Right lobe of liver (tissue), 6 donors: ENCODE results near the gene RPTOR. TPM values are rescaled to one million over a fixed set of nuclear protein-coding genes. Genes with fewer than 3 reads are reported as not detected.

ENCODE experiments used
- ATAC-seq, 4 donors: fragments of 200-7000 bp; cut with Tn5 transposase; one replicate each; pipeline ENCODE4 v1.9.1; 2020; ENCODE audit warnings: mild to moderate bottlenecking in 4 of 4, moderate library complexity in 4 of 4
- DNase-seq, 3 donors: peaks; one replicate each; pipeline ENCODE4 v3.0.0-alpha.2; 2020
- H3K27ac ChIP-seq, 3 donors: fragments of 200-600 bp; one replicate each; pipeline ENCODE4 v1.8.0; 2022
- H3K27me3 ChIP-seq, 2 donors: fragments of 200-600 bp; one replicate each; pipeline ENCODE4 v1.8.0; 2022
- H3K36me3 ChIP-seq, 4 donors: fragments of 200-600 bp; sonication (generic) in 1 of 4; one replicate each; pipeline versions ENCODE4 v1.5.1 to v1.8.0; 2017 to 2022; ENCODE audit warnings: control low read depth in 1 of 4
- H3K4me1 ChIP-seq, 4 donors: fragments of 200-600 bp; sonication (generic) in 1 of 4; one replicate each; pipeline versions ENCODE4 v1.5.1 to v1.8.0; 2017 to 2022; ENCODE audit warnings: control low read depth in 1 of 4
- H3K4me3 ChIP-seq, 3 donors: fragments of 200-600 bp; one replicate each; pipeline ENCODE4 v1.8.0; 2022
- H3K9me3 ChIP-seq, 4 donors: fragments of 200-600 bp; sonication (generic) in 1 of 4; one replicate each; pipeline versions ENCODE4 v1.5.1 to v1.8.0; 2017 to 2022; ENCODE audit warnings: control low read depth in 1 of 4
- POLR2A ChIP-seq: fragments of 450-650 bp; IDR thresholded peaks from one replicate; pipeline ENCODE4 v1.6.1; 2017; ENCODE audit warnings: antibody characterized with exemption, mild to moderate bottlenecking
- WGBS: methylation state at CpG from one replicate; pipeline ENCODE4 v1.1.6; 2018; ENCODE audit warnings: low coverage, low lambda C conversion rate; ENCODE audit not compliant: insufficient coverage; ENCODE audit errors: missing lambda C conversion rate; 5-methylcytosine and 5-hydroxymethylcytosine counted together
- intact Hi-C, 2 donors: fragments of 100-400 bp; cut with DNase I; formaldehyde crosslinking; loops; one replicate each; pipeline versions ENCODE4 v1.11.2 to v1.14.1; 2022
- total RNA-seq, 6 experiments: library from RNA; depleted of rRNA in 2 of 6; stranded (reverse); fragments of >200 nt in 2 of 6; fragmentation: NEBNext Ultra II Directional in 3 of 6; extraction: Animal tissue kit (Norgen Biotek cat#: 25700) in 3 of 6; gene quantifications; one replicate each; pipeline versions ENCODE4 v1.1.0 to v1.2.4, GENCODE V29; 2016 to 2023
- TF ChIP-seq, protein P1 (sequence below), 4 donors: fragments of 200-600 bp in 3 of 4; fragments of 450-650 bp in 1 of 4; IDR thresholded peaks; one replicate each; pipeline versions ENCODE4 v1.5.1 to v1.8.0; 2016 to 2022; ENCODE audit warnings: antibody characterized with exemption in 4 of 4, mild to moderate bottlenecking in 2 of 4
- donor health status: DM: no; HTN: yes; CAD: no.
- donor health status: DM: no; HTN: no; CAD: no.
- donor health status: DM: no; HTN: no; CAD: no.
- donor health status: DM: no; HTN: yes; CAD: no.
- donor health status: DM: no; HTN: yes; CAD: no.

The RPTOR gene
- total RNA-seq, 6 experiments from 2014 or later, result 13.1 to 24.0 (median 15.5) TPM

DNA sequence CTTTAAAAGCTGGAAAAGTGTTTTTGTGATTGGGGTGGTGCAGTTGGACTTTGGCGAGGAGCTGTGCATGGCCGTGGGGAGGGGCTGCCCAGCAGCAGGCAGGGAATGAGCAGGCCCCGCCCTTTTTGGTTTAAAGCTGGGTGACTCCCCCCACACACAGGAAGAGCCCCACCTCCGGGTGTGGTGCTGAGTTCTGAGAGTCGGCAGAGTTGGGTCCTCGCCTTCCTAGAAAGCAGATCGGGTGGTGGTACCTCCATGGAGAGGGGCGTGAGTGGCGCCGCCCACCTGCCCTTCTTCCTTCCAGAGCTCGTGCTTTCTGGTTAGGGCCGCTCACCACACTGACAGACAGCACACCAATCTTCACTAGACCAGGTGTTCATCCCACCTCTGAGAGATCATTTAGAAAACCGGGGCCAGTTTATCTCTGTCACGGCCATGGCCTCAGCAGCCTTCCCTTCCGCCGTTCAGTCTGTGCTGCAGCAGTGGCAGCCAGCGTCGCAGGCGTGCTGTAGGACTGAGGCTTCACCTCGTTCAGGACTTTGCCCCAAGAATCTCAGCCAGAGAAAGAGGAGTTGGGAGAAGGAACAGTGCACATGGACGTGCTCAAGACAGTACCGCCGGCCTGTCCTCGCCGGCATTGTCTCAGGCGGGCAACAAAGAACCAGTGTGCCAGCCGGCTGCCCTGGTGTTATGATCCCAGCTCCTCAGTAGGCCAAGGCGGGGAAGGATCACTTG, 303.0 kb downstream of the RPTOR start:
- H3K9me3 ChIP-seq, result no peaks in the 10 kb centered on the region
- no peak for ATAC-seq
- H3K27ac ChIP-seq, result no peak overlapping the region

DNA sequence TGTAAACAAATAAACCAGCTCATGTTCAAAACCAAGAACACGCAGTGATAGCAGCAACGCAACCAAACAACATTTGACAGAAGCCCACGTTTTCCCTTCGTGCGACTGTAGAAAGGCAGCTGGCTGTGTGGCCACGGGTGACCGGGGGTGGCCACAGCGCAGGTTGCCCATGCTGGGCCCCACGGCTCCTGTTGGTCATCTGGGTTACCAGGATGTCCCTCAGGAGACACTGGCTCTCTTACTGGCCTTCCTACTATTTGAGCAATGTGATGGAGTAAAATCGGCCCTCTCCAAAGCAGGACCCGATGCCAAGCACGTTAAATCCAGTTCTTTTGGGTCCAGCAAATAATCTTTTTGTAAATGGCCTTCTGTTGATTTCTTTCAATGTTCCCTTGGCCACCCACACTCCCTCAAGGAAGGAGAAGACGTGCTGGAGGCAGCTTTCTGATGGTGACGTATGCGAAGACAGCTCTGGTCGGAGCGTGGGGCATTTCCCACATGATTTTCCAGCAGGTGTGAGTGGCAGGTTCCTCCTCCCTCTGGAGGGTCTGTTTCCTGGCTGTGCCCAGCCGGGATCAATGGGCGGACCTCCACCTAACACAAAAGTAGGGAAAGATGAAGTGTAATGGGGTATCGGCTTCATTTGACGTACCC, 303.9 kb downstream of the RPTOR start:
- no peak overlapping the region for H3K27ac ChIP-seq
- DNase-seq, result peak in 1 of 3 donors; percentile 33
- intact Hi-C loops, result no loop called here
- WGBS, result 96% methylated on average over 15 of the region's 21 CpGs
- TF ChIP-seq, protein P1, sequence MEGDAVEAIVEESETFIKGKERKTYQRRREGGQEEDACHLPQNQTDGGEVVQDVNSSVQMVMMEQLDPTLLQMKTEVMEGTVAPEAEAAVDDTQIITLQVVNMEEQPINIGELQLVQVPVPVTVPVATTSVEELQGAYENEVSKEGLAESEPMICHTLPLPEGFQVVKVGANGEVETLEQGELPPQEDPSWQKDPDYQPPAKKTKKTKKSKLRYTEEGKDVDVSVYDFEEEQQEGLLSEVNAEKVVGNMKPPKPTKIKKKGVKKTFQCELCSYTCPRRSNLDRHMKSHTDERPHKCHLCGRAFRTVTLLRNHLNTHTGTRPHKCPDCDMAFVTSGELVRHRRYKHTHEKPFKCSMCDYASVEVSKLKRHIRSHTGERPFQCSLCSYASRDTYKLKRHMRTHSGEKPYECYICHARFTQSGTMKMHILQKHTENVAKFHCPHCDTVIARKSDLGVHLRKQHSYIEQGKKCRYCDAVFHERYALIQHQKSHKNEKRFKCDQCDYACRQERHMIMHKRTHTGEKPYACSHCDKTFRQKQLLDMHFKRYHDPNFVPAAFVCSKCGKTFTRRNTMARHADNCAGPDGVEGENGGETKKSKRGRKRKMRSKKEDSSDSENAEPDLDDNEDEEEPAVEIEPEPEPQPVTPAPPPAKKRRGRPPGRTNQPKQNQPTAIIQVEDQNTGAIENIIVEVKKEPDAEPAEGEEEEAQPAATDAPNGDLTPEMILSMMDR (IDR thresholded peaks at IDR 0.05), result no peak
- TF ChIP-seq POLR2A, result no peak
- H3K4me1 ChIP-seq, result no peaks in the 10 kb centered on the region
- no peaks in the 10 kb centered on the region for H3K9me3 ChIP-seq
- no peak overlapping the region for H3K4me3 ChIP-seq
- H3K36me3 ChIP-seq, result no peaks in the 10 kb centered on the region
- no peak for ATAC-seq
- no peaks in the 10 kb centered on the region for H3K27me3 ChIP-seq

More for the DNA sequence above, 303.0 kb downstream of the RPTOR start:
- Histone ChIP-seq H3K36me3 (no peaks in the 10 kb centered on the region), H3K4me1 (no peaks in the 10 kb centered on the region), H3K27me3 (no peaks in the 10 kb centered on the region), H3K4me3 (no peak overlapping the region)
- DNase-seq, result peak in 1 of 3 donors; percentile 37
- intact Hi-C loops, result no loop called here
- TF ChIP-seq, protein P1 (IDR thresholded peaks at IDR 0.05), result no peak
- no peak for TF ChIP-seq POLR2A
- 77% methylated on average over 5 of the region's 28 CpGs for WGBS

DNA sequence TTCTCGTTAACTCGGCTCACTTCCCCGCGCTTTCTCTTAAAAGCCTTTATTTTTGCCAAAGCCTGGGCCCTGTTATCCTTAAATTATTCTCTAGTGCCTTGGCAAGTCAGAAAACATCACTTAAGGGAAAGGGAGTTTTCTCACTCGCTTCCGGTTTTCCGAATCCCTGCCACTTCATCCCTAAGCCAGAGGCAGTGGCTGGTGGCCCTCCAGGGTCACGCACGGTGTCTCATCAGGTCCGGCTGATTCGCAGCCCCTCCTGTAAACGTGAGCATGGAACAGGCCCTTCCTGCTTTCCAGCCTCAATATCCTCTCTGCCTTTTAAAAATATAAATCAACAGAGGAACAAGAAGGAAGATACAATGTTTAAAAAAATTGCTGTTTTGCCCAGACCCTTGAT, 304.5 kb downstream of the RPTOR start:
- intact Hi-C loops, result no loop called here
- no peak overlapping the region for H3K27ac ChIP-seq
- H3K9me3 ChIP-seq, result no peaks in the 10 kb centered on the region
- H3K4me1 ChIP-seq, result no peaks in the 10 kb centered on the region
- H3K27me3 ChIP-seq, result no peaks in the 10 kb centered on the region
- ATAC-seq (no peak), DNase-seq (no peak)
- TF ChIP-seq POLR2A, result no peak
- TF ChIP-seq, protein P1 (IDR thresholded peaks at IDR 0.05), result no peak
- H3K4me3 ChIP-seq, result no peak overlapping the region
- H3K36me3 ChIP-seq, result no peaks in the 10 kb centered on the region
- WGBS, result 96% methylated on average over 12 of the region's 12 CpGs

DNA sequence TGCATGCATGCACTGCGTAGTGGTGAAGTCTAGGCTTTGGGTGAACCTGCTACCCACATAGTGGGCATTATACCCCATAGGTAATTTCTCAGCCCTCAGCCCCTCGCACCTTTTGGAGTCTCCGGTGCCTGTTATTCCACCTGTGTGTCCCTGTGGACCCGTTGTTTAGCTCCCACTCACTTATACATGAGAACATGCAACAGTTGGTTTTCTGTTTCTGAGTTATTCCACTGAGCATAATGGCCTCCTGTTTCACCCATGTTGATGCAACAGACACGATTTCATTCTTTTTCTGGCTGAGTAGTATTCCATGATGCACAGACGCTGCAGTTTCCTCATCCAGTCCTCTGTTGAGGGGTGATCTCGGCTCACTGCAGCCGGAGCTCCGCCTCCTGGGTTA, 305.5 kb downstream of the RPTOR start:
- TF ChIP-seq POLR2A, result no peak
- TF ChIP-seq, protein P1 (IDR thresholded peaks at IDR 0.05), result no peak
- WGBS, result 98% methylated on average over 5 of the region's 9 CpGs
- Histone ChIP-seq H3K36me3 (no peaks in the 10 kb centered on the region), H3K9me3 (no peaks in the 10 kb centered on the region), H3K4me1 (no peaks in the 10 kb centered on the region), H3K27me3 (no peaks in the 10 kb centered on the region), H3K4me3 (no peak overlapping the region), H3K27ac (no peak overlapping the region)
- intact Hi-C loops, result no loop called here
- DNase-seq (peak in 1 of 3 donors; percentile 16), ATAC-seq (no peak)
